IMR-90 (cell line): ENCODE results near the gene ZSWIM5. TPM values are rescaled to one million over a fixed set of nuclear protein-coding genes. Genes with fewer than 3 reads are reported as not detected.

ENCODE experiments used
- ATAC-seq: fragments of 200-7000 bp; cut with Tn5 transposase; 2 replicates; pipeline ENCODE4 v1.9.1; 2020; ENCODE audit warnings: low read depth, mild to moderate bottlenecking, moderate library complexity
- BruUV-seq: library from RNA; stranded (reverse); fragments of 400-500 nt; replicated peaks from 2 replicates; lab custom pipeline; 2021; lab: Mats Ljungman, UMichigan
- CTCF ChIA-PET: fragments of 300-600 bp; formaldehyde crosslinking; extraction: SDS; loops from one replicate; lab custom pipeline; 2021; ENCODE audit warnings: antibody characterized with exemption; lab: Yijun Ruan, JAX
- POLR2A ChIA-PET: fragments of 300-600 bp; sonication (Branson Sonifier 250); formaldehyde crosslinking; loops from one replicate; lab custom pipeline; 2022; ENCODE audit warnings: antibody characterized with exemption; ENCODE audit not compliant: unreplicated experiment; lab: Charles Lee
- DNase-seq: peaks from one replicate; pipeline ENCODE4 v3.0.0; 2013
- H2AFZ ChIP-seq: replicated peaks from 2 replicates; pipeline ENCODE3; 2013; ENCODE audit warnings: low read length, mild to moderate bottlenecking; ENCODE audit not compliant: poor library complexity
- H2AK5ac ChIP-seq: 2 replicates; pipeline ENCODE4 v1.6.1; 2013; ENCODE audit warnings: low read depth, low read length, inconsistent platforms
- H2AK9ac ChIP-seq: replicated peaks from 2 replicates; pipeline ENCODE3; 2013; ENCODE audit warnings: mild to moderate bottlenecking, low read depth, low read length, moderate library complexity; ENCODE audit not compliant: poor library complexity
- H2BK120ac ChIP-seq: 2 replicates; pipeline ENCODE4 v1.6.1; 2013; ENCODE audit warnings: low read depth, low read length, inconsistent platforms
- H2BK15ac ChIP-seq: 3 replicates; pipeline ENCODE4 v1.6.1; 2013; ENCODE audit warnings: low read depth, low read length, inconsistent platforms
- H2BK20ac ChIP-seq: 2 replicates; pipeline ENCODE4 v1.6.1; 2013; ENCODE audit warnings: low read depth, mild to moderate bottlenecking, inconsistent platforms, low read length, moderate library complexity
- H2BK5ac ChIP-seq: 2 replicates; pipeline ENCODE4 v1.6.1; 2013; ENCODE audit warnings: mild to moderate bottlenecking, low read depth, low read length, inconsistent platforms; ENCODE audit not compliant: poor library complexity, severe bottlenecking
- H3K14ac ChIP-seq: replicated peaks from 2 replicates; pipeline ENCODE4 v1.6.1; 2013; ENCODE audit warnings: low read depth, low read length, inconsistent platforms
- H3K18ac ChIP-seq: 2 replicates; pipeline ENCODE4 v1.6.1; 2013; ENCODE audit warnings: low read depth, low read length, control low read depth
- H3K23ac ChIP-seq: 2 replicates; pipeline ENCODE4 v1.6.1; 2013; ENCODE audit warnings: low read depth, low read length, inconsistent platforms
- H3K27ac ChIP-seq: 2 replicates; pipeline ENCODE4 v1.5.1; 2013; ENCODE audit warnings: mild to moderate bottlenecking, control low read depth, low read length; ENCODE audit not compliant: insufficient read depth
- H3K27me3 ChIP-seq: 2 replicates; pipeline ENCODE4 v1.6.1; 2013; ENCODE audit warnings: low read length; ENCODE audit not compliant: control insufficient read depth, insufficient read depth
- H3K36me3 ChIP-seq: 2 replicates; pipeline ENCODE4 v1.6.1; 2013; ENCODE audit warnings: low read length, mixed read lengths; ENCODE audit not compliant: control insufficient read depth, insufficient read depth
- H3K4ac ChIP-seq: 2 replicates; pipeline ENCODE4 v1.6.1; 2013; ENCODE audit warnings: low read depth, low read length, inconsistent platforms
- H3K4me1 ChIP-seq: 2 replicates; pipeline ENCODE4 v1.6.1; 2013; ENCODE audit warnings: low read length, mixed read lengths; ENCODE audit not compliant: control insufficient read depth, insufficient read depth
- H3K4me2 ChIP-seq: 2 replicates; pipeline ENCODE4 v1.6.1; 2013; ENCODE audit warnings: low read depth, mild to moderate bottlenecking, control low read depth, low read length, moderate library complexity
- H3K4me3 ChIP-seq: 2 replicates; pipeline ENCODE4 v1.5.1; 2013; ENCODE audit warnings: low read depth, mild to moderate bottlenecking, control low read depth, low read length, moderate library complexity; ENCODE audit not compliant: insufficient read depth
- H3K56ac ChIP-seq: 2 replicates; pipeline ENCODE4 v1.6.1; 2013; ENCODE audit warnings: low read length, inconsistent platforms; ENCODE audit not compliant: insufficient read depth; ENCODE audit errors: extremely low read depth
- H3K79me1 ChIP-seq, 2 experiments: 2 replicates each; pipeline ENCODE4 v1.6.1; 2013; ENCODE audit warnings: low read length in 2 of 2, inconsistent platforms in 1 of 2, low read depth in 1 of 2
- H3K9ac ChIP-seq: 2 replicates; pipeline ENCODE4 v1.6.1; 2013; ENCODE audit warnings: low read depth, low read length, control low read depth
- H3K9me1 ChIP-seq: 2 replicates; pipeline ENCODE4 v1.6.1; 2013; ENCODE audit warnings: low read length, inconsistent platforms; ENCODE audit not compliant: insufficient read depth
- H3K9me3 ChIP-seq: 2 replicates; pipeline ENCODE4 v1.6.1; 2013; ENCODE audit warnings: low read length; ENCODE audit not compliant: control insufficient read depth, insufficient read depth
- H4K20me1 ChIP-seq: 2 replicates; pipeline ENCODE4 v1.6.1; 2013; ENCODE audit warnings: low read length, inconsistent platforms; ENCODE audit not compliant: insufficient read depth
- H4K5ac ChIP-seq: 2 replicates; pipeline ENCODE4 v1.6.1; 2013; ENCODE audit warnings: mild to moderate bottlenecking, low read depth, low read length, control low read depth
- H4K8ac ChIP-seq, 2 experiments: 2 replicates each; pipeline ENCODE4 v1.6.1; 2013; ENCODE audit warnings: low read depth in 2 of 2, low read length in 2 of 2, control low read depth in 1 of 2, inconsistent platforms in 1 of 2
- H4K91ac ChIP-seq: 2 replicates; pipeline ENCODE4 v1.6.1; 2013; ENCODE audit warnings: low read depth, low read length, inconsistent platforms; ENCODE audit not compliant: insufficient read depth
- CEBPB ChIP-seq: IDR thresholded peaks from 2 replicates; pipeline ENCODE4 v1.6.1; 2012; ENCODE audit warnings: low read depth, low read length, improper control_type of control experiment
- MXI1 ChIP-seq: IDR thresholded peaks from 2 replicates; pipeline ENCODE4 v1.6.1; 2012; ENCODE audit warnings: low read depth, mild to moderate bottlenecking, low read length, moderate library complexity, borderline replicate concordance
- dilution Hi-C: fragments of 300-500 bp; cut with HindIII; formaldehyde crosslinking; loops from one replicate; pipeline ENCODE4 v1.14.3; 2018; ENCODE audit warnings: low sequenced_read_pairs; ENCODE audit not compliant: unreplicated experiment
- in situ Hi-C: fragments of 300-500 bp; cut with MboI; formaldehyde crosslinking; loops from 3 replicates; pipeline ENCODE4 v1.14.3; 2019; ENCODE audit warnings: low sequenced_read_pairs, inconsistent platforms, mixed read lengths
- intact Hi-C: fragments of 100-400 bp; cut with micrococcal nuclease; formaldehyde crosslinking; loops from 2 replicates; pipeline ENCODE4 v1.10.0; 2022
- polyA plus RNA-seq, 3 experiments: library from polyadenylated mRNA; depleted of rRNA; stranded (reverse); fragments of >200 nt; gene quantifications; 2 replicates each; pipeline ENCODE4 v1.2.3, GENCODE V29; 2012; ENCODE audit warnings: low replicate concordance in 1 of 3
- total RNA-seq: library from RNA; depleted of rRNA; stranded (reverse); fragments of >200 nt; gene quantifications from 2 replicates; pipeline ENCODE4 v1.2.3, GENCODE V29; 2012

ZSWIM5 gene
- total and polyA plus RNA-seq, 2 of the 4 experiments (the other 2 are of a cell fraction) = under 0.01 to 0.03 TPM

DNA sequence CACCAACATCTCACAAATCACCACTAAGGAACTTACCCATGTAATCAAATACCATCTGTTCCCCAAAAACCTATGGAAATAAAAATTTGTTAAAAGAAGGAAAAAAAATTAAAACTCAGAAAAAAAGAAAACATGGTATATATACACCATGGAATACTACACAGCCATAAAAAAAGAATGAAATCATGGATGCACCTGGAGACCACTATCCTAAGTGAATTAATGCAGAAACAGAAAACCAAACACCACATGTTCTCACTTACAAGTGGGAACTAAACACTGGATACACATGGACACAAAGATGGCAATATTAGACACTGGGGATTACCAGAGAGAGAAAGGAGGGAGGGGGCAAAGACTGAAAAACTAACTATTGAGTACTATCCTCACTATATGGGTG lies 50.4 kb downstream of the ZSWIM5 start:
- H3K4me3 ChIP-seq = no peak overlapping the region
- no peak overlapping the region for H4K5ac ChIP-seq
- H3K36me3 ChIP-seq = no peaks in the 10 kb centered on the region
- no peak overlapping the region for H3K27ac ChIP-seq
- H2AFZ ChIP-seq = no peak overlapping the region
- no peak overlapping the region for H3K4ac ChIP-seq
- BruUV-seq = no TSS peak
- ATAC-seq = no peak
- H3K23ac ChIP-seq = no peak overlapping the region
- H3K27me3 ChIP-seq = no peaks in the 10 kb centered on the region; the same call in 1 of the 2 replicates
- intact Hi-C loops = no loop called here
- no peak overlapping the region for H2BK5ac ChIP-seq
- no peaks in the 10 kb centered on the region for H3K79me1 ChIP-seq
- H2BK15ac ChIP-seq = no peak overlapping the region
- TF ChIP-seq MXI1 (no peak), CEBPB (no peak)
- H2AK9ac ChIP-seq = no peak overlapping the region
- no peak overlapping the region for H3K14ac ChIP-seq
- no peak overlapping the region for H3K9ac ChIP-seq
- H2BK20ac ChIP-seq = no peak overlapping the region
- in situ Hi-C loops = no loop called here
- no peaks in the 10 kb centered on the region for H3K9me3 ChIP-seq
- no peaks in the 10 kb centered on the region for H3K9me1 ChIP-seq
- H3K4me1 ChIP-seq = no peaks in the 10 kb centered on the region
- no peak overlapping the region for H3K18ac ChIP-seq
- H2BK120ac ChIP-seq = no peak overlapping the region
- H4K20me1 ChIP-seq = no peaks in the 10 kb centered on the region
- dilution Hi-C loops = no loop called here
- DNase-seq = no peak
- POLR2A ChIA-PET = no interaction called here
- H4K91ac ChIP-seq = no peak overlapping the region
- no peak overlapping the region for H4K8ac ChIP-seq
- CTCF ChIA-PET = no interaction called here
- H3K4me2 ChIP-seq = no peak overlapping the region
- no peak overlapping the region for H3K56ac ChIP-seq
- no peak overlapping the region for H2AK5ac ChIP-seq
